IPS-18c (cell line): ENCODE results near the gene RER1.

ENCODE experiments used
- H3K4me3 ChIP-seq: 2 replicates; pipeline ENCODE4 v1.7.0; 2013; ENCODE audit warnings: low read depth, mild to moderate bottlenecking, low read length, moderate library complexity; ENCODE audit not compliant: insufficient read depth
- H3K9me3 ChIP-seq: one replicate; pipeline ENCODE4 v1.6.1; 2013; ENCODE audit warnings: mild to moderate bottlenecking, low read length, moderate library complexity; ENCODE audit not compliant: control insufficient read depth, insufficient read depth

The RER1 gene

DNA sequence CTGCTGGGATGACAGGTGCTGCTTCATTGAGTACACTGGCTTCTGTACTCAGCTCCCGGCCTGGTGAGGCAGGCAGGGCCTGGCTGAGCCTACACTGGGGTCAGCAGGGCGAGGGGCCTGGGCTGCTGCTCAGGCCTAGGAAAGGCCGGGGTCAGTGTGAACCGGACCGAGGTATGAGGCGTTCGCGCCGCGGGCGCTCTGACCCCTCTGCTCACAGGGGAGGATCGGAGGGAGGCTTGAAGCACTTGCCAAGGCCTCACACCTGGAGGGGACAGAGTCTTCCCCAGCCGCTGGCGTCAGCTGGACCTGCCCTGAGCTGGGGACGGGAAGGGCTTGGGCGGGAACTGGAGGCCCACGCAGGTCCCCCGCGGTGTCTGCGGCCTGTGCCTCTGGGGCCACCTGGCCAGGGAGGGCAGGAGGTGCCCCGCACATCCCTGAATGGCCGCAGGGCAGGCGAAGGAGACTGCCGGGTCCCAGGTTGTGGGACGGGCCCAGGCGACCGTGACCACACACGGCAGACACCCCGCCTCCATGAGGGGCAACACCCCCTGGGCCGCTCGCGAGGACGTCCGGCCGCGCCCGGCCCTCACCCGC lies 20.3 kb downstream of the RER1 start:
- Histone ChIP-seq H3K4me3 (peak overlapping the region; percentile 87), H3K9me3 (no peaks in the 10 kb centered on the region)

DNA sequence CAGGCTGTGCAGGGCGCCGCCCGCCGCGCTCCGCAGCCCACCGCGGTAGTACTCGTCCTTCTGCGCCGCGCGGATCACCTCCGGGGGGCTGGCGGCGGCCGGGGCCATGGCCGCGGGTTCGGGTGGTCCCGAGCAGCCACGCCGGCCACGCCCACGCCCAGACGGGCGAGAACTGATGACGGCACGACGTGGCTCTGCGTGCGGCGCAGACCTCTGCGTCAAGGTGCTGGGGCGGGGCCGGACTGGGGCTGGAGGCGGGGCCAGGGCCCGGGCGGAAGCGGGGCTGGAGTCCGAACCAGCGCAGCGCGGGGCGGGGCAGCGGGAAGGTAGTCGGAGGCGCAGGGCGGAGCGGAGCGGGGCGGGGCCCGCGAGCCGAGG lies 20.7 kb downstream of the RER1 start, which contains the start of gene PEX10:
TSS of gene PEX10 (minus strand) at position 170 of the 378 bp plus-strand sequence. CDS start at position 108, 62 bp downstream.
- H3K4me3 ChIP-seq = peak within 1 kb of the TSS; percentile 87
- H3K9me3 ChIP-seq = no peaks in the 10 kb centered on the region

GRCh38 chr1:2412773-2413494 lies 21.3 kb downstream of the RER1 start:
- Histone ChIP-seq H3K9me3 (no peaks in the 10 kb centered on the region), H3K4me3 (peak overlapping the region; percentile 87)

DNA sequence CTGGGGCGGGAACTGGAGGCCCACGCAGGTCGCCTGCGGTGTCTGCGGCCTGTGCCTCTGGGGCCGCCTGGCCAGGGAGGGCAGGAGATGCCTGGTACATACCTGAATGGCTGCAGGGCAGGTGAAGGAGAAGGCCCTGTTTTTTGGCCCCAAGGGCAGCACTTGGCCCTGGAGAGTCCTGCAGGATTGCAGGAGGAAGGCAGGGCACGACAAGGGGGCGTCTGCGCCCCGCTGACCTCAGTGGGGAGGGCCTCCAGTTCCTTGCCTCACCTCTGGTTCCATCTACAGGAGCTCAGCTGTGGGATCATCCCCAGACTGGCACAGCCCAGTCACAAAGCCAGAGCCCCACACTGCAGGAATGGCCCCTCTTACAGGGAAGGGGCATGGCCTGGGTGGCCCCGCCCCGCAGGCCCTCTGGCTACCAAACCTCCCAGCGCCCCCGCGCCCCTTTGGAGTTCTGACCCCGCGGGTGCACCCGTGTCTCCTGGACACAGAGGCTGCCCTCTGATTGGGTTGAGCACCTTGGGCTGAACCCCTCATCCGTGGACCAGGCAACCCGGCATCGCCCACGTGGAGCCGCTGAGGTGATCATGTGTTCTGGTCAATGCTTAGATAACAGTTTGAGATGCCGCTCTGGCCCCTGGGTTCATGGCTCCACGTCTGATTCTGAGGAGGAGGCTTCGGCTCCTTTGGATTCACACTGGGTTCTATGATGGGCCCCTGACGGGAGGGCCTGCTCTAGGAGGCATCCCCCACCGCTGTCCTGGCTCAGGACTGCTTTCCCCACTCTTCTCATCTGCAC lies 22.1 kb downstream of the RER1 start:
- H3K9me3 ChIP-seq = no peaks in the 10 kb centered on the region
- peak overlapping the region; percentile 87 for H3K4me3 ChIP-seq

GRCh38 chr1:2414297-2414958 lies 22.8 kb downstream of the RER1 start:
- Histone ChIP-seq H3K4me3 (0 out of 2 replicates have a peak overlapping the region, but pooled peaks have one; percentile 24), H3K9me3 (no peaks in the 10 kb centered on the region)

- Histone ChIP-seq H3K9me3 (no peaks in the 10 kb centered on the region), H3K4me3 (no peak overlapping the region)
Measured at GRCh38 chr1:2415337-2415736, 23.7 kb downstream of the RER1 start.

- no peaks in the 10 kb centered on the region for H3K9me3 ChIP-seq
- no peak overlapping the region for H3K4me3 ChIP-seq
Measured at GRCh38 chr1:2415801-2416208, 24.2 kb downstream of the RER1 start.

- Histone ChIP-seq H3K9me3 (no peaks in the 10 kb centered on the region), H3K4me3 (no peak overlapping the region)
Measured at GRCh38 chr1:2416403-2416802, 24.8 kb downstream of the RER1 start.

DNA sequence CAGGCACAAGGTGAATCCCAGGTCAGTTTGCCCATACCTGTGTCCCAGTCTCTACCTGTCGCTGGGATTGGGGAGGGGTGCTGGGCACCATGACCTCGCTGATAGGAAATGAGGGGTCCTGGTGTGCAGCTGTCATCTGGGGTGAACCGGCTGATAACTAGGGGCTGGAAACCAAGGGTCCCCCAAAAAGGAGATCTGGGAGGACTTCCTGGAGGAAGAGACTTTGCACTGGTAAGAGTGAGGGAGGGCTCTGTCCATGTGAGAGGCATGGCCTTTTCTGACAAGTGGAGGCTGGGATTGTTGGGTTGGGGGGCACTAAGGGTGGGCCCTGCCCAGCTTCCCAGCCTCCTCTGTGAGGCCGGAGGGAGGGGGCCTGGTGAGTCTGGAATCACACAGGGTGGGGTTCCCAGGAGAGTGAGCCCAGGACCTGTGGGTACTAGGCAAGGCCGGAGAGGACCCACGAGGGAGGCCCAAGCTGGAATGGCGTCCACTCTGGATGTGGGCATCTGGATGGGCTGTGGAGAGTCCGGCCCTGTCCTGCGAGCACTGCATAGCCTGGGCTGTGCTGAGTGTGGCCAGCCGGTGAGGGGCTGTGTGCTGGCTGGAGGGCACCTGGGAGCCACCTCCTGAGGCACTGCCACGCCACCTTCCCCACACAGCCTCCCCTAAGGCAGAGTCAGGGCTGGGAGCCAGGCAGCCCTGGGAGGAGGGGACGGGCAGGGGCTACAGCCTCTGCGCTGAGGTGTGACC lies 25.6 kb downstream of the RER1 start:
- H3K4me3 ChIP-seq = no peak overlapping the region
- H3K9me3 ChIP-seq = no peaks in the 10 kb centered on the region

- no peaks in the 10 kb centered on the region for H3K9me3 ChIP-seq
- H3K4me3 ChIP-seq = no peak overlapping the region
Measured at GRCh38 chr1:2417833-2418225, 26.2 kb downstream of the RER1 start.

- no peaks in the 10 kb centered on the region for H3K9me3 ChIP-seq
Measured at GRCh38 chr1:2418791-2419320, 27.2 kb downstream of the RER1 start.

DNA sequence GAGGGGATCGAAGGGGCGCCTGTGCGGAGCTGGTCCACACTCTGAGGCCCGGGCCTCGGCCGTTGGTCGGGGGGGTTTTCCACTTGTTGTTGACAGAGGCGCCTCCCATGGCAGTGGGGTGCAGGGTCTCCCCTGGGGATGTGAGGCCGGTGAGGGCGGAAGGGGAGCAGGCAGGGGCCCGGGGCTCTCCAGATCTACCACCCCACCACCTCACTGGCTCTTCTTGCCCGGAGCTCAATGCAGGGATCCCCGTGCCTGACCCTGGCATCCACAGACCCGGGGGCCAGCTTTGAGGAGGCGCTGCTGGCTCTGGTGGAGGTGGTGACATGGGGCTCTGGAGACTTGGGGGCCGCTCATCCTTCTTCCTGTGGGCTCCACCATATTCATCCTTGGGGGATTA lies 27.8 kb downstream of the RER1 start:
- H3K4me3 ChIP-seq = no peak overlapping the region
- H3K9me3 ChIP-seq = no peaks in the 10 kb centered on the region

More at GRCh38 chr1:2418791-2419320, 27.2 kb downstream of the RER1 start:
- no peak overlapping the region for H3K4me3 ChIP-seq

DNA sequence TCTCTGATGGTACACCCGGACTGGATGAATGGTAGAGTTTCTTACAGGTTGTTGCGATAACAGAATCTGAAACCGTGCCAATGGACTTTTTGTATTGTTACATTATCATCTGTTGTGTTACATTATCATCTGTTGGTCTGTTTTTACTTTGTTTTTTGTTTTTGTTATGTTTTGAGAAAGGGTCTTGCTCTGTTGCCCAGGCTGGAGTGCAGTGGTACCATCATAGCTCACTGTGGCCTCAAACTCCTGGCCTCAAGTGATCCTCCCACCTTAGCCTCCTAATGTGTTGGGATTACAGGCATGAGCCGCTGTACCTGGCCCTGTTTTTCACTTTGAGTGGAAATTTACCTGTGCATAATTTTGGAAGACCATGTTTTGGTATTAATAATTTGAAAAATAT lies 30.9 kb downstream of the RER1 start:
- no peaks in the 10 kb centered on the region for H3K9me3 ChIP-seq
- H3K4me3 ChIP-seq = no peak overlapping the region

GRCh38 chr1:2425892-2426291 lies 34.3 kb downstream of the RER1 start:
- no peaks in the 10 kb centered on the region for H3K9me3 ChIP-seq
- no peak overlapping the region for H3K4me3 ChIP-seq

DNA sequence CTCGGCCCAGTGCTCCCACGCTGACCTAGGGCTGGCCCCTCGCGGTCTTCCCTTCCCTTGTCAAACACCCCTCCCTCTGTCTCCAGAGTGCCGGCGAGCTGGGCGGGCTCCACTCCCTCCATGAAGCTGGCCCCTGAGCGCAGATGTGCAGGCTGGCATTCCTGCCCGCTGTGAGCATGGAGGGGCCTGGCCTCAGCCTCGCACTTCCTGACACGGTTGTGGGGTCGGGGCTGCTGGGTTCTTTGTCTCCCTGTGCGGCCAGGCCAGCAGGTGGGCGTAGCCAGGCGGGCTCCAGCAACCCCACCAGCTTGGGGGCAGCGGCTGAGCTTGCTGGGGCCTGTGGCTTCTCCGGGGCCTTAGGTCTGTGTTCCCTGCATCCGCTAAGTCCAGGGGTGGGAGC lies 34.9 kb downstream of the RER1 start:
- Histone ChIP-seq H3K4me3 (no peak overlapping the region), H3K9me3 (no peaks in the 10 kb centered on the region)

GRCh38 chr1:2427051-2427450 lies 35.4 kb downstream of the RER1 start:
- H3K4me3 ChIP-seq = no peak overlapping the region
- no peaks in the 10 kb centered on the region for H3K9me3 ChIP-seq

GRCh38 chr1:2427976-2428375 lies 36.3 kb downstream of the RER1 start:
- H3K4me3 ChIP-seq = no peak overlapping the region

More at GRCh38 chr1:2427976-2428375, 36.3 kb downstream of the RER1 start:
- no peaks in the 10 kb centered on the region for H3K9me3 ChIP-seq
